Inflammatory macrophage treated with lipopolysaccharide for 4 hours (primary cell): ENCODE results near the gene ADORA2B.
"Not testable (repeated sequence)": the region's sequence is repeated elsewhere in the genome, so short reads cannot be mapped to it uniquely, and the experiment has no call there.

ENCODE experiments used
- DNase-seq: peaks from one replicate; pipeline ENCODE4 v3.0.0-alpha.2; 2020

ADORA2B gene

DNA sequence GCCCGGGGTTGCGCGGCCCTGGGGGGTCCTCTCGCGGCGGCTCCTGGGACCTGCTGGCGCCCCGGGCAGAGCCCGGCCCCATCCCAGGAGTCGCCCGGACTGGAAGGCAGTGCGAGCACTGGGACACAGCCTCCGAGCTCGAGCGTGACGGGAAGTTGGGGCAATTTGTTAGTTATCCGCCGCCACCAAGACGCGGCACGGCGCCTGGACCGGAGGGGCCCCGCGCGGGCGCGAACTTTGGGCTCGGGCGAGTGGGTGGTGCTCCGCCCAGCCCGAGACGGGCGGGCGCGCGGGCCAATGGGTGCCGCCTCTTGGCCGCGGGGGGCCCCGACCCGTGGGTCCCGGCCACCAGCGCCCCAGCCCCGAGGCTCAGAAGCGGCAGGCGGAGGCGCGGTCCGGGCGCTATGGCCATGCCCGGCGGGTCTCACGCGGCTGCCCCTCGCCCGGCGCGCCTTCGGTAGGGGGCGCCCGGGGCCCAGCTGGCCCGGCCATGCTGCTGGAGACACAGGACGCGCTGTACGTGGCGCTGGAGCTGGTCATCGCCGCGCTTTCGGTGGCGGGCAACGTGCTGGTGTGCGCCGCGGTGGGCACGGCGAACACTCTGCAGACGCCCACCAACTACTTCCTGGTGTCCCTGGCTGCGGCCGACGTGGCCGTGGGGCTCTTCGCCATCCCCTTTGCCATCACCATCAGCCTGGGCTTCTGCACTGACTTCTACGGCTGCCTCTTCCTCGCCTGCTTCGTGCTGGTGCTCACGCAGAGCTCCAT, at the start of gene ADORA2B:
Gene ADORA2B, plus strand, starts transcription at position 372 of the 768 bp plus-strand sequence. Its CDS starts 119 bp downstream, at position 491.
- DNase-seq, result peak; percentile 74

DNA sequence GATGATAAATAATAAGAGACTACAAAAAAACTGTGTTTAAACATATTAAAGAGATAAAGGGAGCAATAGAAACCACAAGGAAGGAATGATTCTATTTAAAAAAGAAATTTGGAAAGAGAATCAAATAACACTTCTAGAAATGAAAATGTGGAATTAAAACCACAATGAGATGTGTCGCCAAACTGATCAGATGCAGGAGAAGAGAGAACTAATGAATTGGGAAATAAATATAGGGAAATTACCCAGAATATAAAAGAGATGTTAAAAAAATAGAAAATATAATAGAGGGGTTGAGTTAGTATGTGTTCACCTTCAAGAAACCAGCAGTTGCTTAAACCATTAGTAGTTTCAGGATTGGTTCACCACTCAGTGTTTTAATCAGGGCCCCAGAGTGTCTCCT, 48.7 kb upstream of the ADORA2B start:
- no peak for DNase-seq

DNA sequence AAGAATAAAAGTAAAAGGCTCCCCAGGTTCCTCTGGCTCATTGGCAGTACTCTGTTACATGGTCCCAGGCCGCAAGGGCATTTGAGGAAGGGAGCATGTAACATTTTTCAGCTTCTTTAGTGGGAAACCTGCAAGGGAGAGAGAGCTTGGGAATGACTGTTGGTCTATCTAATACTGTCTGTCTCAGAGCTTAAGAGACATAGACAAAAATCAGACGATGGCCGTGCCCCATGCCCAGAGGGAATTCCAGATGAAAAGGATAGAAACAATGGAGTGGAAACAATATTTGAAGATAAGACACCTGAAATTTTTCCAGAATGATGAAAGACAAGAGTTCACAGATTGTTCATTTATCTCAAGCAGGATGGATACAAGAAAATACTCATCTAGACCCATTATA, 48.1 kb upstream of the ADORA2B start:
- no peak for DNase-seq

DNA sequence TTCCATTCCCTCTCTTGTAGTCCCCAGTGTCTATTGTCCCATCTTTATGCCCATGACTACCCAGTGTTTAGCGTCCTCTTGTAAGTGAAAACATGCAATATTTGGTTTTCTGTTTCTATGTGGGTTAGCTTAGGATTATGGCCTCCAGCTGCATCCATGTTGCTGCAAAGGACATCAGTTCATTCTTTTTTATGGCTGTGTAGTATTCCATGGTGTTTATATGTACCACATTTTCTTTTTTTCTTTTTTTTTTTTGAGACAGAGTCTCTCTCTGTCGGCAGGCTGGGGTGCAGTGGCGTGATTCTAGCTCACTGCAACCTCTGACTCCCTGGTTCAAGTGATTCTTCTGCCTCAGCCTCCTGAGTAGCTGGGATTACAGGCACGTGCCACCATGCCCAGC, 45.3 kb upstream of the ADORA2B start:
- DNase-seq, result not testable (repeated sequence)

DNA sequence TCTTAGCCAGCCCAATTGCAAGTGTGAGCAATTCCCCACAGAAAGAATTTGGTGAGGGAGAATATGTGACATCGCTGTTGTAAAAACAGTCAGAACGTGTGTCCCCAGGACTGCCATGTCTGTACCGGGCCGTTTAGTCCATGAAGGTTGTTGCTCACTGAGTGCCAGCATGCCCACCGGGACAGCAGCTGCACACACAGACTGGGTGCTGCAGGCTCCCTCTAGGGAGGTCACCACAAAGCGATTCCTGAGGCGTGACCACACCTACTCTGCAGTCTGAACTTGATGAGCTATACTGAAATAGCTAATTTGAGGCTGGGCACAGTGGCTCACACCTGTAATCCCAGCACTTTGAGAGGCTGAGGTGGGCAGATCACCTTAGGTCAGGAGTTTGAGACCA, 44.1 kb upstream of the ADORA2B start:
- no peak for DNase-seq

GRCh38 chr17:15905236-15905635, 39.7 kb upstream of the ADORA2B start:
- not testable (repeated sequence) for DNase-seq

DNA sequence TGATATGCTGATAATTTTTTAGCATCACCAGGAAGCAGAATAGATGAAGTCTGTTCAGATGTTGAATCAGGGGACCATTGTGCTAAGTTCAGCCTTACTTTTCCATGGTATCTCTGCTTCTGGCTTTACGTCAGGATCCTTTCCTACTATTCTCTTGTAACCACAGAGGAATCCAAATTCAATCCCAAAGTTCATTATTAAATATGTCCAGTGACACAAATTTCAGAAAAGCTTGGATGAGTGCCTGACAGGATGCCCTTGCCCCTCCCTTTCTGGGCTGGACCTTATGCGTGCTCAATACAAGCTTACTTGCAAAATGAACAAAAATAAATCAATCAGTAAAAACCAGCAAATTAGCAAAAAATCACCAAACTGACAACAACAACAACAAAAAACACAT, 37.6 kb upstream of the ADORA2B start:
- no peak for DNase-seq

DNA sequence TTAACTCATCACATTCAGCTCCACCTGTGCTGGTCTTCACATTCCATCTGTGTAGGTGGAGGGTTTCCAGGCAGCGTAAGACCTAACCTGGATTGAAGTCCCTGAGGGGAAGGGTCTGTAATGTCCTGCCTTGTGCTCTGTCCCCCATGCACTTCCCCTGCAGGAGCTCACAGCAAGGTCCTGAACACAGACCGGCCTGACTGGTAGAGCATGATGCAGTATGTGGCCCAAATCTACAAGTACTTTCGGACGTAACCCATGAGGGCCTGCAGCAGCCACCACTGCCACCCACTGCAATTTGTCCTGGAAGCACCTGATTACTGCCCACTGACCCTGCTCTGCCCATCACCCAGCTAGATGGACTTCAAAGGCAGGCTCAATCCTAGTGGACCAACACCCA, 36.6 kb upstream of the ADORA2B start:
- no peak for DNase-seq

DNA sequence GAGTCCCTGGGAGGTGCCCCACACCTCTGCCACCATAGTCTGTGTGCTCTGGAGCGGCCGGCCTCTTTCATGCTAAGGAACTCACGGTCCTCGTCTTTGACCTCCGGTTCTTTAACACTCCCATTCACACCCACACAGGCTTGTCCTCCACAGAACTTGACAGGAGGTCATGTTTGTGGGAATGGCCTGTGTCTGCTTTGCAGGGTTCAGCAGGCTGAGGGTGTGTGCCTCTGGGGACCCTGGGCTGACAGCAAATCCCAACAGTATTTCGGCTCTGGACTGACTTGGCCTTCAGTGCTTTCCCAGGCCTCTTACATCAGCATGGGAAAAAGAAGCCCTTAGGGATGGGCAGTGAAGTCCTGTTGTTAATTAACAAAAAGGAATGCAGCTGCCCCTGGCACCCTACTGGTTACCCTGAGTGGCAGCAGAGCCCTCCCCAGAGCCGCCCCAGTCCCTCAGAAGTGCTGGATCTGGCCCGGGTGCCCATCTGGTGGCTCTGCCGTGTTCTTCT, 35.4 kb upstream of the ADORA2B start:
- DNase-seq, result no peak

DNA sequence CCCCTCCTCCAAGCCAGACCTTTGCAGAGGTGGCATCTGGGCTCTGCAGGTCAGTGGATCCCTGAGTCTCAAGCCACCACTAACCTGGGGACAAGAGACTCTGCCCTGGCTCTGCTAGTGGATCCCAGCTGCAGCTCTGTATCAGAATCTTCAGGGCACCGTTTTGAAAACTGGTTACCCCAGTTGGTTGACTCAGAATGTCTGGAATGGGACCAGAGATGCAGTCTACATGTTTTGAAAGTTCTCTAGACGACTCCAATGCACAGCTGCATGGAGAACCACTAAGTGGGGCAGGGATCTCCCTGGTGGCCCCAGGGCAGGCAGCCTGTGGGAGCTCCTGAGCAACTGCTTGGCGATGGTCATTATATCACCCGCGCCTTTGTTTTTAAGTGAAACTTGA, 34.1 kb upstream of the ADORA2B start:
- DNase-seq, result no peak

GRCh38 chr17:15911701-15912100, 33.2 kb upstream of the ADORA2B start:
- not testable (repeated sequence) for DNase-seq

DNA sequence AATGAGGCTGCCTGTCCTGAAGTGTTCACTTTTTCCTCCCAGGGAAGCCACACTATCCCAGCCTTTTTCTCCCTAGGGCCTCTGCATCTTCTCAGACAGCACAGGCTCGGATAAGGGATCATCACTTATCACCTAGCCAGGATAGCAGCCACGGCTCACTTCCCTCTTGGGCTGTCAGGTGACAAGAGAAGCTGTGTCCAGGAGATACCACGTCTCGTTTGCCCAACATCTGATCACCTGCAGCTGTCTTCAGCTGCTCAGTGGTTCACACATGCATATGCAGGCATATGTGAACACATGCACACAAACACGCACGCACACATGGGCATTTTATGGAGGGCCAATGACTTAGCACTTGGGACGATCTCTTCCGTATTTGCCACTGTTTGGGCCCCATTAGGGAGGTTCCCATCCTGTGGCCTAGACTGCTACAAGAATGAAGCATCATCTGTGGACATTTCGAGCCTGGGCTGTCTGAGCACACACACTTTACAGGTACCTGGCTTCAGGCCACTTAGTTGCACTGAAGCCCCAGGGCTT, 32.4 kb upstream of the ADORA2B start:
- no peak for DNase-seq

DNA sequence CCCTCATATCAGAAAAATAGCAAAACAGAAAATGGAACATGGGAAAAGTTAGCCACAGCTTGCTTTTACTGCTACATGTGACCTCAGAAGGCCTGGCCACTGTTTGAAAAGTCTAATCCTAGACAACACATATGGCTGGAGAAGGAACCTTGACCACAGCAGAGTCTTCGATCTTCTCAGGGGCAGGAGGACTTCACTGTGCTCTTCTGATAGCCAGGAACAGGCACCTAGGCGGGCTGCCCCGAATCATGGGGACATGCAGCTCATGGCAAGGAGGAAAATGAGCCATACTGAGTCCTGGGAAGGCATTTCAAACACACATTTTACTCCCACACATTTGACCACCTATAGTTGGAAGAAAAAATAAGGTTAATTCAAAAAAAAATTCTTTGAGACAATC, 31.1 kb upstream of the ADORA2B start:
- DNase-seq, result no peak

GRCh38 chr17:15914400-15915170, 30.3 kb upstream of the ADORA2B start:
- peak; percentile 91 for DNase-seq

DNA sequence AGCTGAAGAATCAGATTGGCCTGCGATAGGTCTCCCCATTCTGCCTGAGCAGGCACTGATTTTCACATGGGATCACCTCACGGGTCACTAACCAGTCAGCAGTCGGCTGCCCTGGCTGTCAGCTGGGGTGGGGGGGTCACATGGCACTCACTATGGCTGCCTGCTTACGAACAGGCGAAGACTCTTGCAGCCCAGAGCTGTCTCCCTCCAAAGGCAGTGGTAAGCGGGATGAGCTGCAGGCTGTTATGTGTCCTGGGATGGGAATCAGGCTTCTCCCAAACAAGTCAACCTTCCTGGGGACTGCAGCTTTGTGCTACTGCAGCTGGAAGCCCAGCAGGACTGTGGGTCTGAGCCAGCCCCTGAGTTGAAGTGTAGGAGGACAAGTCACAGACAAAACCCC, 29.0 kb upstream of the ADORA2B start:
- no peak for DNase-seq

GRCh38 chr17:15917021-15917437, 27.9 kb upstream of the ADORA2B start:
- no peak for DNase-seq

GRCh38 chr17:15917438-15918027, 27.4 kb upstream of the ADORA2B start:
- no peak for DNase-seq

- DNase-seq, result no peak
Observed at GRCh38 chr17:15918261-15918660, 26.7 kb upstream of the ADORA2B start.

DNA sequence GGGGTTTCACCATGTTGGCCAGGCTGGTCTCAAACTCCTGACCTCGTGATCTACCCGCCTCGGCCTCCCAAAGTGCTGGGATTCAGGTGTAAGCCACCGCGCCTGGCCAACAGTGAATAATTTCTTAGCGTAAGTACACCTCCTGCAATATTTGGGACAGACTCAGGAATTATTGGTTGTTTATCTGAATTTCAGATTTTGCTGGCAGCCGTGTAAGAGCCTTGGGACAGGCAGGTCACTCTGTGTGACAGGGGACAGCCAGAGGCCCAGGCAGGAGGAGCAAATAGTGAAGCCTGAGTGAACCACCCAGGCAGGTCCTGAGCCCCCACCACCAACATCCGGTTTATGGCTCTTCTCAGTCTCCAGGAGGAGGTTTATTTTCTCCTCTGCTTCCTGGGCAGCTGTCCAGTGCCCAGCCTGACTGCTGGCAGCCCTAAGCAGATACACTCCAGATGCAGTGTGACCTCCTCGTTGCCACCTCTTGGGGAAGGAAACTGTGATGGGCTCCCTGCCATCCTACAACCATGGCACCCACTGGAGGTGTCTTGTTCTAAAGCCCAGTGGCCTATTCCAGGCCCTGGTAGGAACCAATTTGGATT, 26.2 kb upstream of the ADORA2B start:
- DNase-seq, result no peak

- DNase-seq, result no peak
Observed at GRCh38 chr17:15919466-15919865, 25.5 kb upstream of the ADORA2B start.

- peak; percentile 12 for DNase-seq
Observed at GRCh38 chr17:15920758-15921239, 24.1 kb upstream of the ADORA2B start.

GRCh38 chr17:15921640-15922039, 23.3 kb upstream of the ADORA2B start:
- no peak for DNase-seq

DNA sequence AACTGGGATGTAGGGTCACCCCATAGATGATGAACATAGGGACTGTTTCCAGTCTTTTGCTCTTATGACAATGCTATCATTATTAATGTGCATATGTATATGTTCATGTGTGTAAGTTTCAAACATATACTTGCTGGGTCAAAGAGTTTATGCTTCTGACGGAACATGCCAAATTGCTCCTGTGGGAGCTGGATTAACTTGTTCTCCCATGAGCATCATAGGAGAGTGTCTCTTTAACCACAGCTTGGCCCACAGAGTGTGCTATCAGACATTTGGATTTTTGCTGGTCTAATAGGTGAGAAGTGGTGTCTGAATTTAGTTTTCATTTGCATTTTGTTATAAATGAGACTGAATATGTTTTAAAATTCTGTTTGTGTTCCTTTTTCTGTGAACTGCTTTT, 22.3 kb upstream of the ADORA2B start:
- DNase-seq, result no peak
